Islet precursor cell (in vitro differentiated cells): ENCODE data around the gene PCSK1N.

ENCODE experiments used
- DNase-seq: peaks from one replicate; pipeline ENCODE4 v3.0.0-alpha.2; 2018

Gene PCSK1N

GRCh38 chrX:48787505-48788443 is 47.6 kb downstream of the PCSK1N start:
- no peak for DNase-seq

GRCh38 chrX:48786825-48787504 is 48.4 kb downstream of the PCSK1N start:
- DNase-seq, result no peak

- DNase-seq, result no peak
Measured at GRCh38 chrX:48786341-48786800, 49.0 kb downstream of the PCSK1N start, which contains the start of gene GATA1. GATA1 (plus strand) TSS chrX:48786590; CDS start chrX:48791110, 4,520 bp downstream.

GRCh38 chrX:48785540-48786214 is 49.7 kb downstream of the PCSK1N start:
- no peak for DNase-seq

GRCh38 chrX:48785186-48785539 is 50.2 kb downstream of the PCSK1N start:
- DNase-seq, result no peak

- DNase-seq, result no peak
Measured at GRCh38 chrX:48784726-48785125, 50.7 kb downstream of the PCSK1N start.

GRCh38 chrX:48782795-48783194 is 52.6 kb downstream of the PCSK1N start:
- no peak for DNase-seq

GRCh38 chrX:48782216-48782615 is 53.2 kb downstream of the PCSK1N start:
- no peak for DNase-seq

GRCh38 chrX:48781705-48782104 is 53.7 kb downstream of the PCSK1N start:
- no peak for DNase-seq
